AG20443 (cell line): ENCODE results near the gene NFKBIZ.
"Not testable (repeated sequence)": the region's sequence is repeated elsewhere in the genome, so short reads cannot be mapped to it uniquely, and the experiment has no call there.

Source experiments
- DNase-seq: peaks from one replicate; pipeline ENCODE4 v3.0.0; 2012; ENCODE audit warnings: low spot score, mixed read lengths

Gene NFKBIZ

GRCh38 chr3:101851850-101852714, 2.8 kb downstream of the NFKBIZ start:
- DNase-seq, result no peak

- no peak for DNase-seq
These were observed 3.9 kb downstream of the NFKBIZ start for GRCh38 chr3:101852983-101853840.

- no peak for DNase-seq
These were observed 4.7 kb downstream of the NFKBIZ start for GRCh38 chr3:101853982-101854381.

- DNase-seq, result no peak
These were observed 5.4 kb downstream of the NFKBIZ start for GRCh38 chr3:101854608-101855304.

GRCh38 chr3:101857301-101857741, 8.0 kb downstream of the NFKBIZ start:
- DNase-seq, result no peak

- no peak for DNase-seq
These were observed 9.2 kb downstream of the NFKBIZ start for GRCh38 chr3:101858464-101859030.

- DNase-seq, result no peak
These were observed 10.7 kb downstream of the NFKBIZ start for GRCh38 chr3:101859882-101860448.

GRCh38 chr3:101861212-101861788, 12.0 kb downstream of the NFKBIZ start:
- DNase-seq, result no peak

GRCh38 chr3:101861789-101862415, 12.6 kb downstream of the NFKBIZ start:
- no peak for DNase-seq

- DNase-seq, result no peak
These were observed 13.3 kb downstream of the NFKBIZ start for GRCh38 chr3:101862416-101863165.

GRCh38 chr3:101864926-101865325, 15.6 kb downstream of the NFKBIZ start:
- not testable (repeated sequence) for DNase-seq

GRCh38 chr3:101865751-101866509, 16.6 kb downstream of the NFKBIZ start:
- DNase-seq, result no peak

- DNase-seq, result no peak
These were observed 18.2 kb downstream of the NFKBIZ start for GRCh38 chr3:101867511-101867910.

- no peak for DNase-seq
These were observed 18.7 kb downstream of the NFKBIZ start for GRCh38 chr3:101867996-101868395.

GRCh38 chr3:101868534-101869464, 19.5 kb downstream of the NFKBIZ start:
- DNase-seq, result no peak

GRCh38 chr3:101870138-101870537, 20.8 kb downstream of the NFKBIZ start:
- DNase-seq, result no peak

- DNase-seq, result no peak
These were observed 24.3 kb downstream of the NFKBIZ start for GRCh38 chr3:101873619-101874018.

- DNase-seq, result no peak
These were observed 26.8 kb downstream of the NFKBIZ start for GRCh38 chr3:101876142-101876541.
